ENCODE data around the gene ARHGAP12.

ARHGAP12 gene

GRCh38 chr10:31759799-31760626, 168.6 kb downstream of the ARHGAP12 start:
- peak; percentile 96 for DNase-seq

GRCh38 chr10:31759124-31759798, 169.4 kb downstream of the ARHGAP12 start:
- peak; percentile 81 for DNase-seq

- DNase-seq = no peak
Measured at GRCh38 chr10:31758495-31758894, 170.1 kb downstream of the ARHGAP12 start.

- no peak for DNase-seq
Measured at GRCh38 chr10:31757831-31758230, 170.8 kb downstream of the ARHGAP12 start.

DNA sequence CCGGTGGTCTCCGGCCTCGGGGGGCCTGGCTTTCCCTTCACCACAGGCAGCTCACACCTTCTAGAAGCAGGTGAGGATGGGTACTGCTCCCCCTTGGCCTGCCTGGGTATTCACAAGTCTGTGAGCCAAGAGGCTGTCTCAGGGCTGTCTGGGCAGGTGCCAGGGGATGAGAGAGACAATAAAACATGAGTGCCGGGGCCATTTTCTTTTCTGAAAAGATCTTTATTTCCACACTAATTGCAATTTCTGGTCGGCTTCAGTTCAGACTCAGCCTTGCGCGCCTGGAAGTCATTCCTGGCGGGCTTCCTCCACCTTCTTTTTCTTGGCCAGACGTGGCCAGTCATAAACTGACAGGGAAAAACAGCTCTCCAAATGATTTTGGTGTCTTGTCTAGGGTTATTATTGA, 171.2 kb downstream of the ARHGAP12 start:
- DNase-seq = no peak

DNA sequence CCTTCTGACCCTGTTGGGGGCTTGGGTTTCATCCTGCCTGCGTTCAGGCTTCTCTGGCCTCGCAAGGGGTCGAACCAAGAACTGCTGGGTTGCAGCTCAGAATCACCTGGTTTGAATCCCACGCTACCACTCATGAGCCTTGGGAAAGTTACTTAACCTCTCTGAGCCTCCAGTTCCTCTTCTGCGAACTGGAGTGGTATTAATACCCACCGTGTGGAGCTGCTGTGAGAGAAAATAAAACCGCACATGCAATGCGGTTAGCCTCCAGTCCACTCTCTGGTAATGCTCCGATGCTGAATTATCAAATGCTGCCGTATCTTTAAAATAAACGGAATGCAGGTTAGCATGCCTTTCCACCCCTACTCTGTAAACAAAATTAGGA, 171.9 kb downstream of the ARHGAP12 start:
- no peak for DNase-seq

- DNase-seq = no peak
Measured at GRCh38 chr10:31756101-31756728, 172.4 kb downstream of the ARHGAP12 start.
